Renal pelvis (tissue), 4 donors: ENCODE data around the gene MYOM1. TPM values are rescaled to one million over a fixed set of nuclear protein-coding genes. Genes with fewer than 3 reads are reported as not detected.

ENCODE experiments used
- DNase-seq: peaks from one replicate; pipeline ENCODE4 v3.0.0-alpha.2; 2013
- polyA plus RNA-seq, 3 donors: library from polyadenylated mRNA; unstranded; fragments of 120-200 nt; gene quantifications; one replicate each; pipeline ENCODE4 v1.2.1, GENCODE V29; 2013; ENCODE audit not compliant: insufficient read length in 3 of 3

Gene MYOM1
- polyA plus RNA-seq, 3 donors, result 7.8 to 8.9 (median 8.7) TPM

DNA sequence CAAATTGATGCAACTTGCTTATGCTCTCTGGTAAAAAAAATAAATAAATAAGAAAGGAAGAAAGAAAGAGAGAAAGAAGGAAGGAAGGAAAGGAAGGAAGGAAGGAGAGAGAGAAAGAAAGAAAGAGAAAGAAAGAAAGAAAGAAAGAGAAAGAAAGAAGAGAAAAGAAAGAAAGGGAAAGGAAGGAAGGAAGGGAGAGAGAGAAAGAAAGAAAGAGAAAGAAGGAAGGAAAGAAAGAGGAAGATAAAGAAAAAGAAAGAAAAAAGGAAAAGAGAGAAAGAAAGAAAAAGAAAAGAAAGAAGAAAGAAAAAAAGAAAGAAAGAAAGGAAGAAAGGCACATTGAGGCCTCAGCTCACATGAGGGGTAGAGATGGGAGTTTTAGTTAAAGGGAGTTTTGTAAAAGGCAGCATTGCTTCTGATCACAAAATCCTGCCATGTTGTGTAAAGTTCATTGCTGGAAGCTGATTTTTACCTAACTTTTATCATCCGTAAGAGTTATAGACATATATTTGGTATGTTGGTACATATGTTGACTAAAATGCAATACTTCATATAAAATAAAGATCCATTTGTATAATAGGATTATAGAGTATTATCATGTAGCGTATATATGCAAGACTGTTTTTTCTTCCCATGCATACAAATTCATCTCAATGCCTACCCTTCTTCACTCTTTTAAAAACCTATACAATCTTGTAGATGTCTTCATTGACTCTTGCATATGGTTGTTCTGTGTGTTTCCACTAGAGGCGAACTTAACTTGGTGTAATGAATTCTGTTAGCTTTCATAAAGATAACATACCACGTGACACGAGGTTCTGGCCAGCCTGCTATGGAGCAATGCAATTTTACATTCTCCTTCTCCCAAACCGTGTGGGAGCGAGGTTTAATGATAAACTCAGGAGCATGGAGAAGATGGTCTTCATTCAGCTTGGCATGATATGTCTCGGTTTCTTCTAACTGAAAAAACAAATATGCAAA, 32.8 kb downstream of the MYOM1 start:
- no peak for DNase-seq

DNA sequence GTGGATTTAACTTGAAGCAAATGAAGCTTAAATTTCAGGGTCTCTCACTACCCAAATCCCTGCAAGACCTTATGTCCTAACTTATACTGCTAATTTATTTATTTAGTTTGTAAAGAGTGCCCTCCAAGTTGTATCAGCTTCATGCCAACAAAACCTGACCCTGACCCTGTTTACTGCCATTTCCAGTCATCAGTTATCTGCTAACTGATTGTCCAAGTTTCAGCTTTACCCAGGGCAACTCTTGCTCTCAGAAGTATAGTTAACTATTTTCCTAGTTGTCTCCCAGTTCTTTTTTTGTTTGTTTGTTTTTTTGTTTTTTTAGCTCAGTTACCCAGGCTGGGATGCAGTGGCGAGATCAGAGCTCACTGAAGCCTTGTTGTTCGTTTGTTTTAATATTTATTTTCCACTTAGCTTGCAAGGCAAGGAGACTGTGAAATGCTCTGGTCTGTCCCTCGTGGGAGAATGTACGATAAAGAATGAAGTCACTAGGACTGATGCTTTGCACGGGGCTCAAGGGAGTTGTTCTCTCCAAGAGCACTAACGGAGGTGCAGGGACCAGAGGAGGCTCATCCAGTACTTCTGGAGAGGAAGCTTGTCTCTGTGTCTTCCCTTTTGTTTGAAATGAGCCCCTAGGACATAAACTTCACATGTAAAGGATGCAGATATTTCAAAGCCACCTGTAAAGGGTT, 35.3 kb downstream of the MYOM1 start:
- no peak for DNase-seq

DNA sequence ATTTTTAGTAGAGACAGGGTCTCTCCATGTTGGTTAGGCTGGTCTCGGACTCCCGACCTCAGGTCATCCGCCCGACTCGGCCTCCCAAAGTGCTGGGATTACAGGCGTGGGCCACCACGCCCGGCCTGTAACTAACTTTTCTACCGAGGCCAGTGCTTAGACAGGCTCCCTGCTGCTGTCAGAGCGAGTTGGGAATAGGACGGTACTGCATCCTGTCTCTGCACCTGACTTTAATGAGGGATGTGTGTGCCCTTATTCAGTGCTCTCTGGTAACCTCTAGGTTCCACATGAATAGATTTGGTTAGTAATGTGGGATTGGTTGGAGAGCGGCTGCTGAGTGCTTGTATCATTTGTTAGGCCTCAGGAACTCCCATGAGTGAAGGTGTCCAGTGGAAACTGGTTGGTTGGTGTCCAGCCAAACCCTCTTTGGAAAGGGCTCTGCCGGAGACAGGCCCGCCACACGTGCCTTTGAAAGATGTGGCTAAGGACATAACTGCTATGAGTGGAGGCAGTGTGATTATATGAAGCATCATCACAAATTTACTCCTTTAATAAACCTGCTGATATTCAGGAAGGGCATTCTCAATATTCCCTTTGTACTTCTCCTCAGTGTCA, 36.6 kb downstream of the MYOM1 start:
- DNase-seq, result no peak

- DNase-seq, result no peak
Measured at GRCh38 chr18:3180325-3180724, 39.4 kb downstream of the MYOM1 start.

- DNase-seq, result no peak
Measured at GRCh38 chr18:3179430-3180089, 40.2 kb downstream of the MYOM1 start.

DNA sequence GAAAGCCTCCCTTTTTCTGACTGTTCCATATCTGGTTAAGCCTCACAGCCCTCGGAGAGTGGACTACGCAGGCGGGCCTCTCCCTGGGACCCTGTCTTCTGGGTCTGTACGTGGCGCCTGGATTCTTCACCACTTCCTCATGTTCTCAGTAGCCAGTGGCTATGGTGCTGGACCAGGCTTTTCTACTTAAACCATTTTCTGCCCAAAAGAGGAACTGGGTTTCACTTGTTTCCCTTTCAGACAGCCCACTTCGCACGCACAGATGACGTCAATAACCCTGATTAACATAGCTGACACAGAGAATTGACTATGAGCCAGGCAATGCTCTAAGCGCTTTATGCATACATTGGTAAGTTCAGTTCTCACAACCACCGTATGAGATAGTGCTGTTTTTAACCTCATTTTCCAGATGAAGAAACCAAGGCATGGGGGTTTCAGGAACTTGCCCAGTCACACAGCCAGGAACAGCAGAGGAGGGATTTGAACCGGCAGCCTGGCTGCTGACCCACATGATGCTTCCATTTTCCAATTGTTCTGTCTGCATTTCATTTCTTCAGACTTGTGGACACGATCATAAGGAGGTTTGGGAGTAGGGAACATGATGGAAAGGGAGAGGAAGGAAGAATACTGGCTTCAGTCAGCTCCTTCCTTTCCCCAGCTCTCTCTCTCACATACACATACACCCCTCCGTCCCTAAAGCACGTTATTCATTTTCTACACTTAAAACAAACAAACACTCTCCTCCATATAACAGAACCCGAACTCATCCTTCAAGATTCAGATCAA, 41.7 kb downstream of the MYOM1 start:
- no peak for DNase-seq

DNA sequence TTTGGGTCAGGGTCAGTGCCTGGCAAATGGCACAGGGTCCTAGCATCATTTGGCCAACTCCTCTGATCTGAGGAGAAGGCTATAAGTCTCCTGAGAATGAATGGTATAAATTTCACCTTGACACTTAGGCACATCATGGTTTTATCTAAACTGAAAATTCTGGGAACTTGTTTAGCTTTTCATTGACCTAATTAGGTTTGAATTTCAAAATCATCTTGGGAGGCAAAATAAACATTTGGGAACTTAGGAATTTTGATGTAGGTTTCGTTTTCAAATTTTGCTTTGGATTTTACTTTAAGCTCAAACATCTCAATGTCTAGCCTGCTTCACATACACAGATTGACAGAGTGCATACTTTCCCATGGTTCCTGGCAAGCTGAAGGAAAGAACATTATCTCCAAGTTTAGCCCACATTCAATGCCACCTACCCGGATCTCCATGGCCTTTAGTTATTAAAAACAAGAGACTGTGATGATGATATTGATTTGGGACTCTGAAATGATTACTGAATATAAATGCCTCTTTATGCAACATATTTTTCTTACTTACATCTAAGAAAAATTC, 44.5 kb downstream of the MYOM1 start:
- no peak for DNase-seq

DNA sequence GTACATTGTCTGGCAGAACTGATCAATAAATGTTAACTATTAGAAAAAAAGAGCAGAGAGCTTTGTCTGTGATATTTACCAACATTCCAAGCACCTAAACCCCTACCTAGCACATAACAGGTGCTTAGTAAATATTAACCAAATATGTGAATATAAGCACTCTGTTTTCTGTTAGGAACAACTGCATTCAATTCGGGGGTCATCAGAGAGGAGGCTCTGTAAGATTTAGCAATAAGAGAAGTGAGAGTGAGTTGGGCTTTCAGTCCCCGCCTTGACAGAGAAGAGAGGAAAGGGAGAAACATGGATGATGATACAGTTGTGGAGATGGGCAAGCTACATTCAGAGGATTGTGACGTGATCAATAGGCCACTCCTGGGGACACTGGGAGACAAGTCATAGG, 47.7 kb downstream of the MYOM1 start:
- DNase-seq, result no peak

DNA sequence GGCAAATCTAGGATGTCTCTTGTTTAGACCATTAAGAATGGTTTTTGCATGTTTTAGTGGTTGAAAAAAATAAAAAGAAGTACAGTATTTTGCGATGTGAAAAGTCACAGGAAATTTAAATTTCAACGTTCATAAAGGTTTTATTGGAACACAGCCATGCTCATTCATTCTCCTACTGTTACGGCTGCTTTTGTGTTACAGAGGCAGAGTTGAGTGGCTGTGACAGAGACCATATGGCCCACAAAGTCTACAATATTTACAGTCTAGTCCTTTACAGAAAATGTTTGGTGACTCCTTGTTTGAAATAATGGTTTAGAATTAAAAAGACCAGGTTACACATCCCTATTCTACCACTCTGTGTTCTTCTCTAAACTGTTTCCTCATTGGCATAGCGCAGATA, 48.1 kb downstream of the MYOM1 start:
- DNase-seq, result peak; percentile 52

GRCh38 chr18:3170441-3171161, 49.2 kb downstream of the MYOM1 start:
- DNase-seq, result no peak

DNA sequence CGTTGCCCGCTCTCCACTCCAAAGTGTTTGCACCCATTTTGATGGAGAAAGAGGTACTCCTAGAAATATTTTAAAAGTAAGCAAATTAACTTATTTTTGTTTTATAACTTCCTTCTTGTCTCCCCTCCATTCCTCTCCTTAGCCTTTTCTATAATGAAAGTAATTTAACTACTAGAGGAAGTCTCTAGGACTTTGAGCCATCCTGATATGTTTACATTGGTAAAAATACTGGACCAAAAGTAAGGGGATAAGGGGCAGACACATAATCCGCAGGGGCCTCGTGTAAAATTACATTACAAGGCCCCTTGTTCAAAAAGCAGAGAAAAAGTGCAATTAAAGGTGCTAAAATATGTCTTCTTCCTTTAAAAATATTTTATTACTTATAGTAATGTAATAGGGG, 55.4 kb downstream of the MYOM1 start:
- DNase-seq, result no peak

DNA sequence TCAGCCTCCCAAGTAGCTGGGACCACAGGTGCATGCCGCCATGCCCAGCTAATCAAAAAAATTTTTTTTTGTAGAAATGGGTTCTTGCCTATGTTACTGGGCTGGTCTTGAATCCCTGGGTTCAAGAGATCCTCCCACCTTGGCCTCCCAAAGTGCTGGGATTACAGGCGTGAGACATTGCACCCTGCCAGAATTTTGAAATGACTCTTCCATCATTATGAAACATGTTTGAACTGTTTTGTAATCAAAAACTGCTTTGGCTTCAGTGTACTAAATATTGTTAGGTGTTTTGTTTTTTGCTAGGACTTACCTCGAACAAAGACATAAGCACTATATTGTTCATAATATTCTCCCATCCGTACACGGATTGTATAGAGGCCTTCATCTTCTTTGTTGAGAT, 55.8 kb downstream of the MYOM1 start:
- no peak for DNase-seq

- DNase-seq, result no peak
Measured at GRCh38 chr18:3162181-3162580, 57.6 kb downstream of the MYOM1 start.

- DNase-seq, result no peak
Measured at GRCh38 chr18:3159830-3160229, 59.9 kb downstream of the MYOM1 start.

- peak; percentile 35 for DNase-seq
Measured at GRCh38 chr18:3157606-3158005, 62.2 kb downstream of the MYOM1 start.

GRCh38 chr18:3157086-3157485, 62.7 kb downstream of the MYOM1 start:
- DNase-seq, result no peak

GRCh38 chr18:3156325-3156640, 63.5 kb downstream of the MYOM1 start:
- no peak for DNase-seq

GRCh38 chr18:3154214-3154613, 65.6 kb downstream of the MYOM1 start:
- DNase-seq, result no peak

GRCh38 chr18:3153107-3153704, 66.6 kb downstream of the MYOM1 start:
- no peak for DNase-seq

GRCh38 chr18:3152294-3152693, 67.5 kb downstream of the MYOM1 start:
- DNase-seq, result no peak
